Kidney glomerular epithelial cell (primary cell): ENCODE measurements around the gene NFATC2.

Source experiments
- DNase-seq: peaks from one replicate; lab custom pipeline; 2025; lab: John Stamatoyannopoulos, UW

NFATC2 gene

GRCh38 chr20:51389543-51390264 lies 152.8 kb downstream of the NFATC2 start:
- no peak for DNase-seq

DNA sequence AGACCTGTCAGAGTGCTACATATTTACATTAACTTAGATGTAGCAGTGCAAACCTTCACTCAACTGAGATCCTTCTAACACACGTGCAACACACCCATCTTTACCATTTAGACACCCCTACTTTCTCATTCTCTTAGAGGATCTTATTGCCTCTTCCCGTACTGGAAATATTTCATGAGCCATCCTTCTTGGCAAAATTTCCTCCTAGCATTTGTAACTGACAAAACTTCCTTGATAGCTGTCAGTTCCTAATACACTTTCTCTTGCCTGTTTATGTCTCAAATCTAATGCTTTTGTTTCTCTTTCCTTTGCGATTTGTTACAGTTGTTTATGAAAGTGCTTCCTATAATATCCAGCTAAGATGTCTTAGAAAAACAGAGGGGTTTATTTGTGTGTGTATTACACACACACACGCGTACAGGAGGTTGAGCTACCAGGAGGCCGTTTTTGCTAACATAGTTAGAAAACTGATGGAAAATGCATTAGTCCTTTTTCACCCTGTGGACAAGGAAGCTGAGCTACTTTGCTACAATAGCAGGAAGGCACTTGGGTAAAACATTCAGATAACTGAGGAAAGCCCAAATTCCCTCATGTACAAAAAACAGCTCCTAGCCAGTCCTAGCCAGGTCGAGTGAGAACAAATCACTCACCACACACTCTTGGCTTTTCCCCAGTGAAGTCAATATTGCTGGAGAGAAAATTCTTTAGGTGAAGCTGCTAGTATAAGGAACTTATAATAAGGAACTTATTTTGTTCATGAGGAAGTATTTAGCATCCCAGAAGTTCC lies 153.6 kb downstream of the NFATC2 start:
- no peak for DNase-seq

GRCh38 chr20:51388227-51388626 lies 154.3 kb downstream of the NFATC2 start:
- peak; percentile 69 for DNase-seq

GRCh38 chr20:51387125-51387875 lies 155.2 kb downstream of the NFATC2 start:
- no peak for DNase-seq

DNA sequence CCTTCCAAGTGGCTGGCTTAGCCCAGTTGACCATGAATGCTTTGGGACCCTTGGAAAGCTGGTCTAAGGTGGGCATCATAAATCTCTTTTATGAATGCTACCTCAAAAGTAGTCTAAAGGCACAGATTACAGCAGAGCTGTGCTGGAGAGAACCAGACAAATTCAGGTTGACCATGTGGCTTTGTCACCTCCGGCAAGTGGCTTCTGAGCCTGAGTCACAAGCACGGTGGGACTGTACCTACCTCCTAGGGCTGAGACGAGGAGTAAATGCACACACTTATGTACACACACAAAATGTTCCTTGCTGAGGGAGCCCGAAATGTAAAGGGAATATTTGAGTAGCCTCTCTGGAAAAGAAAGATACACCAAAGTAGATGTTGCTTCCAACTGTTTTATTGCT lies 155.9 kb downstream of the NFATC2 start:
- no peak for DNase-seq

DNA sequence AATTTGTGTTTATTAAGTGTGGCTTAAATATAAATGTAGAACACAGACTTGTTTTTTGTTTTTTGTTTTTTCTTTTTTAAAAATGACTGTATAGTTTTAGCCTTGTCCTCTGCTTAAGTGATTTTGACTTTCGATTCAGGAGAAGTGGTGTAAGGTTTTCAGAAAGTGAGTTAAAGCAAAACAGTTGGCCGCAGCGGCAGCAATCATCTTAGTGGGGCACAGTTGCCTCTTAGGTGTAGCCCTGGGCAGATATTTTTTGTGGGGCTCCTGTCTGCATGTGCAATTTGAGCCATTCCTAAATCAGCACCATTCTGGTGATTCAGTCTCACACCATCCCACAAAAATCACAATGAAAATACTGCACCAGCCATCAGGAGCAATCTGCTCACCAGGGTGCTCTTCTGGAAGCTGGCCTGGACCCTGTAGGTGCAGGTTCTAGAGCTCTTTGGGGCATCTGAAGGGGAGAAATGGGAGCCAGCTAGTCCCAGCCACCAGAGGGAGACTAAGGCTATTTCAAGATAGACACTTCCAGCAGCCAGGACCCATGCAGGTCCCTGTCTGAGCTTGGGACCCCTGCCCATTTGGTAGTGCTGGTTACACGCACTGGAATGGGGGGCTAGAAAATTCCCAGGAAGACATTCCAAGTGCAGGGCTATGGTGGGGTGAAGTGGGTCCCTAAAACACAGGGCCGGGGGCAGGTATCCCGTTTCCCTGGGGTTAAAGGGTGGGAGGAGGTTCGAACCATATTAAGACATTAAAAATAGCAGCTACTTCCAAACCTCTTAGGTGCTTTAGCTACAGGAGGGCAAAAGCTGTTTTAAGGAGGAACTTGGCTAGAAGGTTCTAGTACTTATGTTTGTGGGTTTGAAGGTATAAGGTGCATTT lies 156.6 kb downstream of the NFATC2 start:
- no peak for DNase-seq

DNA sequence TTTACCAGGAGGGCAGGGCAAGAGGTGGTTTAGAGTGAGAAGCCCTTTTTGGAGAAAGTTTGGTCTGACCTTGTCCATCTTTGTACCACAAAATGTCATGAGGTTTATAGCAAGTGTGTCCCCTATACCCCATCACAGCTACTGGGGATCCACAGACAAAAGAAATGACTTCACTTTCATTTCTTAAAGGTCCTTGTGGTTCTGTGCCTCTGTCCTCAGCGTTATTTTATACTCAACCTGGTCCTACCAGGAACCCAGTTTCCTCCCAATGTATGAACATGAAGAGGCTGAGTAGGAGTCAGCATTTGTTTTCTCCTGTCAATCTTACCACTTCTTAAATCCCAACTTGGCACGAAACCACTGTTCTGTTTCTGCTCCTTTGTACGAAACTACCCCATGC lies 157.6 kb downstream of the NFATC2 start:
- no peak for DNase-seq

- DNase-seq, result no peak
These were observed 158.5 kb downstream of the NFATC2 start for GRCh38 chr20:51383891-51384510.

GRCh38 chr20:51382986-51383821 lies 159.3 kb downstream of the NFATC2 start:
- DNase-seq, result no peak

DNA sequence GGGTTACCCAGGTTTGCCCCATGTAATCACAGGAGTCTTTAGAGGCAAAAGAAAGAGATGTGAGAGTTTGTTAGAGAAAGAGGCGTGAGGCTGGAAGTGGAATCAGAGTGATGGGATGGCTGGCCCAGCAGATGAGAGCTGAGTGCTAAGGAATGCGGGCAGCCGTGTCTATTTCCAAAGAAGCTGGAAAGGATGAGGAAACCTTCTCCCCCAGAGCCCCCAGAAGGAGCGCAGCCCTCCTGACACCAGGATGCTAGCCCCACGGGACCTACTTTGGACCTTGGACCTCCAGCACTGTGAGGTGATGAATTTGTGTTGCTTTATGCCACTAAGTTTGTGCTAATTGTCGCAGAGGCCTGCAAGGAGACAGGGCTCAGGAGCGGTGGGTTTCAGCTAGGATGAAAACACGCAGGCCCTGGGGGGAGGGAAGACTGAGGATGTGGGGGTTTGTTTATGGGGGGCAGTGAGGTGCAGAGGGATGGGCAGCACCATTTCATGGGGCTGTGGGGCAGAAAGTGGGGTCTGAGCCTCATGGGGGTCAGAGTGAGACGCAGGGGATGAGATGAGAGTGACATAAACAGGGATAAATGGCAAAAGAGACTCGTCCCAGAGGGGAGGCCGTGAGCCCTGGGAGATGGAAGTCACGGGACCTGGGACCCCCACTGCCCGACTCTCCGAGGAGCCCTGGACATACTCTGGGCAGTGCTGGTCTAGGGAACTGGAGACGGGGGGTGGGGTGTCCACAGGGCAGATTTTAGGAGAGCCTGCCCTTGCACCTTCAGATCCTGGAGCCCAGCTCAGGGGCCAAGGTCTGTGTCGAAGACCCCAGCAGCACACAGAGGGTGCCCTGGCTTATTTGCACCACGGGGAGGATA lies 160.2 kb downstream of the NFATC2 start:
- DNase-seq, result no peak

DNA sequence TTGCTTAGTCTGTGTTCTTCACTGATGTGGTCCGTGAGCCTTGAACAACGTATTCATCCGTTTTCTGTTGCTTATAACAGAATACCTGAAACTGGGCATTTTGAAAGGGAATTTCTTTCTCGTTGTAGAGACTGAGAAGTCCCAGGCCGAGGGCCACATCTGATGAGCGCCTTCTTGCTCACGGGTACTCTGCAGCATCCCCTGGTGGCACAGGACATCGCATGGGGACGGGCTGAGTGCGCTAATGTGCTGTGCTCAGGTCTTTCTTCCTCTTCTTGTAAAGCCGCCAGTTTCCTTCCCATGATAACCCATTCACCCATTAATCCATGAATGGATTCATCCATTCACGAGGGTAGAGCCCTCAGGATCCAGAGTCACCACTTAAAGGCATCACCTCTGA lies 161.0 kb downstream of the NFATC2 start:
- DNase-seq, result no peak

DNA sequence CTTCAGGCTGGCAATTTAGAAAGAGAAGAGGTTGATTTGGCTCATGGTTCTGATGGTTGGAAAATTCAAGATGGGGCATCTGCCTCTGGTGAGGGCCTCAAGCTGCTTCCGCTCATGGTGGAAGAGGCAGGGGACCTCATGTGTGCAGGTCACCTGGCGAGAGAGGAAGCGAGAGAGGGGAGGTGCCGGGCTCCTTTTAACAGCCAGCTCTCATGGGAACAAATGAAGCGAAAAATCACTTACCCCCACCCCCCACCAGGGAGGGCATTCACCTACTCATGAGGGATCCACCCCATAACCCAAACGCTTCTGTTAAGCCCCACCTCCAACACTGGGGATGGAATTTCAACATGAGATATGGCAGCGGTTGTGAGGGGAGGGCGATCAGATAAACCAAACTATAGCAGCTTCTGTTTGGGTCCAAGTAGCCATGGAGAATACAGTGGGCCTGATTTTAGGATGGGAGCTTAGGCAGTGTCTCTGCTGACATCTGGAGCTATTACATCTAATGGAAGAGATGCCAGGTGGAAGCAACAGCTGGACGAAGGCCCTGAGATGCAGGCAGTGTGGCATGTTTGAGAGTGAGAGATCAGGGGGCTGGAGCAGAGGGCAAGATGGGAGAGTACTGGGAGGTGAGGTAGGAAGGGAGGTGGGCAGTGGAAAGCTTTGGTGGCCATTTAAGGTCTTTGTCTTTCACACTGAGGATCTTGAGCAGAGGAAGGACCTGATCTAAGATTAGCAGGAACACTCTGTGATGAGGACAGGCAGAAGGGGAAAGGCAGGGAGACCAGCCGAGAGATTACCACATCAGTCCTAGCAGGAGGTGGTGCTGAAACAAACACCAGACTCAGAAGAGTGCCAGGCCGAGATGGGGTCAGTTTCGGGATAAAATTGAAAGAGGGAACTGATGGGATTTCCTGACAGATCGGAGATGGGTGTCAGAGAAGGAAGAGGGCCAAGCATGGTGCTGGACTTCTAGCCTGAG lies 161.8 kb downstream of the NFATC2 start:
- no peak for DNase-seq

- no peak for DNase-seq
These were observed 162.7 kb downstream of the NFATC2 start for GRCh38 chr20:51379601-51380341.

- no peak for DNase-seq
These were observed 164.2 kb downstream of the NFATC2 start for GRCh38 chr20:51378171-51378928.

- no peak for DNase-seq
These were observed 165.4 kb downstream of the NFATC2 start for GRCh38 chr20:51377132-51377531.

DNA sequence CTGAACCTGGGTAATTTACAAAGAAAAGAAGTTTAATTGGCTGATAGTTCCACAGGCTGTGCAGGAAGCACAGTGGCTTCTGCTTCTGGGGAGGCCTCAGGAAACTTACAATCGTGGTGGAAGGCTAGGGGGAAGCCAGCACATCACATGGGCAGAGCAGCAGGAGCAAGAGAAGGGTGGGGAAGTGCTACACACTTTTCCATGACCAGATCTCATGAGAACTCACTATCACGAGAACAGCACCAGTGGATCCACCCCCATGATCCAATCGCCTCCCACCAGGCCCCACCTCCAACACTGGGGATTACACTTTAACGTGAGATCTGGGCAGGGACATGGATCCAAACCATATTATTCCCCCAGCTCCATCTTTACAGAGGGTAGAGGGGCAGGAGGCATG lies 166.4 kb downstream of the NFATC2 start:
- DNase-seq, result no peak

GRCh38 chr20:51375561-51375960 lies 167.0 kb downstream of the NFATC2 start:
- DNase-seq, result no peak
